ENCODE data around the gene IGBP1.
"Not testable (repeated sequence)": the region's sequence is repeated elsewhere in the genome, so short reads cannot be mapped to it uniquely, and the experiment has no call there.

IGBP1 gene

GRCh38 chrX:70201732-70202131 lies 68.5 kb downstream of the IGBP1 start:
- no peak for TF ChIP-seq CTCF (conservative IDR thresholded peaks at IDR 0.05; ENCODE audit: low read depth, low read length)
- no peak overlapping the region for H3K4me3 ChIP-seq (ENCODE audit: low read depth, low read length)
- DNase-seq (ENCODE audit: low read depth): no peak

DNA sequence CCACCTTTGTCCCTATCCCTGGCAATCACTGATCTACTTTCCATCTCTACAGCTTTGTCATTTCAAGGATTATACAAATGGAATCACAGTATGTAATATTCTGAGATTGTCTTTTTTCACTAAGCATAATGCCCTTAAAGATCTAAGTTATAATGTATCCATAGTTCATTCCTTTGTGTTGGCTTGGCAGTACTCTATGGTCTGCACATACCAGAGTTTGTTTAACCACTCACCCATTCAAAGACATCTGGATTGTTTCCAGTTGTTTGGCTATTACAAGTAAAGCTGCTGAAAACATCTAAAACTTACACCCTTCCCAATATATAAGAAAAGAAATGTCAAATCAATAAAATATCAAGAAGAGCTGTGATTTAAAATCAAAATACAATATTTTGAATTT lies 75.2 kb downstream of the IGBP1 start:
- TF ChIP-seq CTCF (conservative IDR thresholded peaks at IDR 0.05; ENCODE audit: low read depth, low read length): no peak
- DNase-seq (ENCODE audit: low read depth): peak; percentile 11

GRCh38 chrX:70209570-70209969 lies 76.3 kb downstream of the IGBP1 start:
- not testable (repeated sequence) for H3K4me3 ChIP-seq (ENCODE audit: low read depth, low read length); DNase-seq (ENCODE audit: low read depth)

More for the DNA sequence above, 75.2 kb downstream of the IGBP1 start:
- no peak overlapping the region for H3K4me3 ChIP-seq (ENCODE audit: low read depth, low read length)

Measured in choroid plexus epithelial cell (primary cell).